CD4-positive, alpha-beta T cell (primary cell): ENCODE measurements around the gene TXNRD2. TPM values are rescaled to one million over a fixed set of nuclear protein-coding genes. Genes with fewer than 3 reads are reported as not detected.

Experiments used
- ATAC-seq: fragments of 200-7000 bp; cut with Tn5 transposase; one replicate; pipeline ENCODE4 v1.10.0; 2022; ENCODE audit warnings: mild to moderate bottlenecking; ENCODE audit not compliant: poor library complexity
- CTCF ChIA-PET: fragments of 350-600 bp; sonication (Branson Sonifier 250); formaldehyde crosslinking; loops from one replicate; lab custom pipeline; 2021; ENCODE audit warnings: antibody characterized with exemption, inconsistent platforms; lab: Charles Lee
- POLR2A ChIA-PET: fragments of 350-600 bp; sonication (Branson Sonifier 250); formaldehyde crosslinking; loops from one replicate; lab custom pipeline; 2021; ENCODE audit warnings: antibody characterized with exemption, inconsistent platforms; lab: Charles Lee
- DNase-seq, 14 experiments: peaks; one replicate each; pipeline ENCODE4 v3.0.0-alpha.2; 2013 to 2020; ENCODE audit warnings: mixed read lengths in 2 of 14
- H3K27ac ChIP-seq, 2 donors: one replicate each; pipeline versions ENCODE4 v1.5.1 to v1.7.0; 2013; ENCODE audit warnings: low read length in 2 of 2, low read depth in 1 of 2, mild to moderate bottlenecking in 1 of 2
- H3K27me3 ChIP-seq, 2 experiments: 1 replicate in 1 of 2; 2 replicates in 1 of 2; pipeline versions ENCODE4 v1.6.1 to v1.7.0; 2013; ENCODE audit warnings: low read length in 2 of 2, control low read depth in 1 of 2, mild to moderate bottlenecking in 1 of 2, moderate library complexity in 1 of 2; ENCODE audit not compliant: insufficient read depth in 2 of 2, control insufficient read depth in 1 of 2
- H3K36me3 ChIP-seq: one replicate; pipeline ENCODE4 v1.6.1; 2013; ENCODE audit warnings: low read length, control low read depth; ENCODE audit not compliant: insufficient read depth
- H3K4me1 ChIP-seq: one replicate; pipeline ENCODE4 v1.6.1; 2013; ENCODE audit warnings: low read length, control low read depth; ENCODE audit not compliant: insufficient read depth
- H3K4me3 ChIP-seq: one replicate; pipeline ENCODE4 v1.5.1; 2013; ENCODE audit warnings: mild to moderate bottlenecking, low read length, moderate library complexity
- H3K9me3 ChIP-seq, 2 experiments: 1 replicate in 1 of 2; 2 replicates in 1 of 2; pipeline versions ENCODE4 v1.6.1 to v1.7.0; 2013; ENCODE audit warnings: low read length in 2 of 2, mild to moderate bottlenecking in 2 of 2, control low read depth in 1 of 2, moderate library complexity in 1 of 2; ENCODE audit not compliant: control insufficient read depth in 1 of 2, insufficient read depth in 1 of 2
- H3K27ac Mint-ChIP-seq: one replicate; pipeline ENCODE4 v1.8.0; 2020; ENCODE audit warnings: mixed read lengths
- H3K27me3 Mint-ChIP-seq: one replicate; pipeline ENCODE4 v1.8.0; 2021; ENCODE audit warnings: mixed read lengths
- H3K36me3 Mint-ChIP-seq: one replicate; pipeline ENCODE4 v1.8.0; 2021; ENCODE audit warnings: low read depth, mixed read lengths
- H3K4me1 Mint-ChIP-seq: one replicate; pipeline ENCODE4 v1.8.0; 2021; ENCODE audit warnings: low read depth, mixed read lengths
- H3K4me3 Mint-ChIP-seq: one replicate; pipeline ENCODE4 v1.8.0; 2020; ENCODE audit warnings: mild to moderate bottlenecking, mixed read lengths
- H3K9me3 Mint-ChIP-seq: one replicate; pipeline ENCODE4 v1.8.0; 2020; ENCODE audit warnings: mixed read lengths
- intact Hi-C, 2 experiments: fragments of 100-400 bp; cut with DNase I in 1 of 2; cut with micrococcal nuclease in 1 of 2; formaldehyde crosslinking; loops; one replicate each; pipeline versions ENCODE4 v1.15.1 to v1.9.0; 2023 to 2025; cut with DNase I, micrococcal nuclease
- total RNA-seq, 174 experiments: library from RNA in 2 of 174; stranded (reverse) in 2 of 174; gene quantifications; one replicate each; pipeline ENCODE4 v1.2.3 and lab custom pipeline; 2021 to 2026
- TF ChIP-seq, protein P1 (sequence below): fragments of 200-600 bp; IDR thresholded peaks from one replicate; pipeline ENCODE4 v1.8.0; 2022; ENCODE audit warnings: antibody characterized with exemption, mild to moderate bottlenecking

TXNRD2 gene
- total RNA-seq, 2 experiments from 2014 or later = 18.6 to 19.5 TPM

DNA sequence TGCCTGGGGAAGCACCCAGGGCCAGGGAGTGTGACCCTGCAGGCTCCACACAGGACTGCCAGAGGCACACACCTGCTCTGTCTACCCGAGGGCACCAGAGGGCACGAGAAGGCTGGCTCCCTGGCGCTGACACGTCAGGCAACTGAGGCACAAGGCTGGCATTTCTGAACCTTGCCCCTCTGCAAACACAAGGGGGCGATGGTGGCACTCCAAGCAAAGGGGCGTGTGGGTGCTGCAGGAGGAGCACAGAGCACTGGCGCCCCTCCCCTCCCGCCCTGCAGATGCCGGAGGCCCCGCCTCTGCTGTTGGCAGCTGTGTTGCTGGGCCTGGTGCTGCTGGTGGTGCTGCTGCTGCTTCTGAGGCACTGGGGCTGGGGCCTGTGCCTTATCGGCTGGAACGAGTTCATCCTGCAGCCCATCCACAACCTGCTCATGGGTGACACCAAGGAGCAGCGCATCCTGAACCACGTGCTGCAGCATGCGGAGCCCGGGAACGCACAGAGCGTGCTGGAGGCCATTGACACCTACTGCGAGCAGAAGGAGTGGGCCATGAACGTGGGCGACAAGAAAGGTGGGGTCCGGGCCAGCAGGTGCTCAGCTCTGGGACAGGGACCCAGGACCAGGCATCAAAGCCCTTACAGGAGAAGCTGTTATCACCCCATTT lies 20.8 kb upstream of the TXNRD2 start:
- Histone ChIP-seq H3K27ac (no peak overlapping the region), H3K4me1 (peaks cover 7% of the 10 kb centered on the region), H3K4me3 (no peak overlapping the region), H3K9me3 (no peaks in the 10 kb centered on the region), H3K36me3 (peaks cover 14% of the 10 kb centered on the region), H3K27me3 (no peaks in the 10 kb centered on the region)
- TF ChIP-seq, protein P1, sequence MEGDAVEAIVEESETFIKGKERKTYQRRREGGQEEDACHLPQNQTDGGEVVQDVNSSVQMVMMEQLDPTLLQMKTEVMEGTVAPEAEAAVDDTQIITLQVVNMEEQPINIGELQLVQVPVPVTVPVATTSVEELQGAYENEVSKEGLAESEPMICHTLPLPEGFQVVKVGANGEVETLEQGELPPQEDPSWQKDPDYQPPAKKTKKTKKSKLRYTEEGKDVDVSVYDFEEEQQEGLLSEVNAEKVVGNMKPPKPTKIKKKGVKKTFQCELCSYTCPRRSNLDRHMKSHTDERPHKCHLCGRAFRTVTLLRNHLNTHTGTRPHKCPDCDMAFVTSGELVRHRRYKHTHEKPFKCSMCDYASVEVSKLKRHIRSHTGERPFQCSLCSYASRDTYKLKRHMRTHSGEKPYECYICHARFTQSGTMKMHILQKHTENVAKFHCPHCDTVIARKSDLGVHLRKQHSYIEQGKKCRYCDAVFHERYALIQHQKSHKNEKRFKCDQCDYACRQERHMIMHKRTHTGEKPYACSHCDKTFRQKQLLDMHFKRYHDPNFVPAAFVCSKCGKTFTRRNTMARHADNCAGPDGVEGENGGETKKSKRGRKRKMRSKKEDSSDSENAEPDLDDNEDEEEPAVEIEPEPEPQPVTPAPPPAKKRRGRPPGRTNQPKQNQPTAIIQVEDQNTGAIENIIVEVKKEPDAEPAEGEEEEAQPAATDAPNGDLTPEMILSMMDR = no peak
- peak; percentile 87 for ATAC-seq
- H3K4me1 Mint-ChIP-seq = no peaks in the 10 kb centered on the region
- ChIA-PET CTCF (no interaction called here), POLR2A (no interaction called here)
- peak; percentile 26 to 72 (median 52) for DNase-seq
- intact Hi-C loops = loop anchor here in 1 of 2 experiments (10.0 kb wide), 1 partner anchor 322 kb away; no protein-coding TSS in a partner anchor
- H3K4me3 Mint-ChIP-seq = no peak overlapping the region
- H3K9me3 Mint-ChIP-seq = no peaks in the 10 kb centered on the region
- no peaks in the 10 kb centered on the region for H3K36me3 Mint-ChIP-seq
- no peak overlapping the region for H3K27ac Mint-ChIP-seq
- H3K27me3 Mint-ChIP-seq = no peaks in the 10 kb centered on the region

DNA sequence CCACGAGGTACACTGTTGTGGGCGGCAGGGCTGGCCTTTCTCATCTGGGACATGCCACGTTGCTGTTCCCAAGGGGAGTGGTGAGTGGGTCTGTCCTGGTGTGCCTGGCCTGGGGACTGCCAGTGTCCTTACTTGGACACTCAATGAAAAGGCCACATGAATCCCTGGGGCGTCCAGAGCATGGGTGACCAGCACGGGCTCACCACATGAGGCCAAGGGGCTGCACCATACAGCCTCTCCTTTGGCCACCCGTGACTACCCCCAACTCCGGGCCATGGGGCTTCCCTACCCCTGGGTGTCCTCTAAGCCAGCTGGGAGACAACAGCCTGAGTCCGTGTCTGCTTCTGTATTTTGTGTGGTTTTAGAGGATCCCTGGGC lies 20.2 kb upstream of the TXNRD2 start:
- Mint-ChIP-seq H3K27ac (no peak overlapping the region), H3K9me3 (no peaks in the 10 kb centered on the region), H3K27me3 (no peaks in the 10 kb centered on the region), H3K36me3 (no peaks in the 10 kb centered on the region), H3K4me1 (no peaks in the 10 kb centered on the region), H3K4me3 (no peak overlapping the region)
- no peak for ATAC-seq
- peaks cover 7% of the 10 kb centered on the region for H3K4me1 ChIP-seq
- H3K9me3 ChIP-seq = no peaks in the 10 kb centered on the region
- peaks cover 12% of the 10 kb centered on the region for H3K36me3 ChIP-seq
- no peak for DNase-seq
- intact Hi-C loops = loop anchor here in 1 of 2 experiments (10.0 kb wide), 1 partner anchor 323 kb away; no protein-coding TSS in a partner anchor
- no peak overlapping the region for H3K4me3 ChIP-seq
- H3K27ac ChIP-seq = no peak overlapping the region
- POLR2A ChIA-PET = no interaction called here
- TF ChIP-seq, protein P1 = no peak
- H3K27me3 ChIP-seq = no peaks in the 10 kb centered on the region
- CTCF ChIA-PET = no interaction called here

DNA sequence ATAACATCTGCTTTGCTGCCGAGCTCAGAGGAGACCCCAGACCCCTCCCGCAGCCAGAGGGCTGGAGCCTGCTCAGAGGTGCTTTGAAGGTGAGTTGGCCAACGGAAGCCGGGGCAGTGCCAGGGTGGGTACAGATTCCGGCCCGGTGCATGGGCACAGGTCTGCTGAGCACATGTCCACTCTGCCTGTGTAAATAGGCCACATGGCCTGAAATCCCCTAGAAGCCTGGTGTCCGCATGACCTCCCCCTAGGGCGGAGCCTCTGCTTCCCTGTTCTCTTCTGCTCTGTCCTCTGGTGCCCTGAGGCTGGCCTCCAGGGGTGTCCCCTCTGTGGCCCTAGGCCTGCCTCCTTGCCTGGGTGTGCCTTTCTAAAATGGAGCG lies 19.6 kb upstream of the TXNRD2 start:
- ATAC-seq = no peak
- Histone ChIP-seq H3K27ac (no peak overlapping the region), H3K4me3 (no peak overlapping the region), H3K27me3 (no peaks in the 10 kb centered on the region), H3K36me3 (peaks cover 12% of the 10 kb centered on the region), H3K9me3 (no peaks in the 10 kb centered on the region), H3K4me1 (peaks cover 7% of the 10 kb centered on the region)
- H3K4me3 Mint-ChIP-seq = no peak overlapping the region
- CTCF ChIA-PET = no interaction called here
- no peaks in the 10 kb centered on the region for H3K9me3 Mint-ChIP-seq
- no peak overlapping the region for H3K27ac Mint-ChIP-seq
- no peak for DNase-seq
- no peaks in the 10 kb centered on the region for H3K4me1 Mint-ChIP-seq
- intact Hi-C loops = loop anchor here in 1 of 2 experiments (10.0 kb wide), 1 partner anchor 324 kb away; no protein-coding TSS in a partner anchor
- TF ChIP-seq, protein P1 = no peak
- no peaks in the 10 kb centered on the region for H3K36me3 Mint-ChIP-seq
- H3K27me3 Mint-ChIP-seq = no peaks in the 10 kb centered on the region
- POLR2A ChIA-PET = no interaction called here
